PC-9 (cell line): ENCODE measurements around the gene MCTP1. TPM values are rescaled to one million over a fixed set of nuclear protein-coding genes. Genes with fewer than 3 reads are reported as not detected.

ENCODE experiments used
- BruUV-seq: library from RNA; stranded (reverse); fragments of 400-500 nt; replicated peaks from 2 replicates; lab custom pipeline; 2021; lab: Mats Ljungman, UMichigan
- CTCF ChIA-PET: fragments of 300-600 bp; sonication (Branson Sonifier 250); formaldehyde crosslinking; loops from one replicate; lab custom pipeline; 2022; ENCODE audit warnings: antibody characterized with exemption; lab: Charles Lee
- POLR2A ChIA-PET: fragments of 300-600 bp; sonication (Branson Sonifier 250); formaldehyde crosslinking; loops from one replicate; lab custom pipeline; 2022; ENCODE audit warnings: antibody characterized with exemption; ENCODE audit not compliant: unreplicated experiment; lab: Charles Lee
- DNase-seq, 2 experiments: peaks; one replicate each; pipeline versions ENCODE4 v3.0.0 to v3.0.0-alpha.2; 2015 to 2022; ENCODE audit warnings: mixed read lengths in 1 of 2
- H2AFZ ChIP-seq: fragments of 200-600 bp; sonication (generic); 2 replicates; pipeline ENCODE4 v1.8.1; 2017; ENCODE audit warnings: antibody characterized with exemption
- H3F3A ChIP-seq: fragments of 200-600 bp; sonication (generic); 2 replicates; pipeline ENCODE4 v1.8.1; 2017; ENCODE audit warnings: antibody characterized with exemption, mild to moderate bottlenecking, low read depth; ENCODE audit not compliant: insufficient read depth
- H3K27ac ChIP-seq: fragments of 200-600 bp; sonication (generic); 2 replicates; pipeline ENCODE4 v1.6.1; 2016; ENCODE audit warnings: mixed run types
- H3K27me3 ChIP-seq: fragments of 200-600 bp; sonication (generic); 2 replicates; pipeline ENCODE4 v1.6.1; 2016; ENCODE audit warnings: low read depth, mixed run types; ENCODE audit not compliant: insufficient read depth
- H3K36me3 ChIP-seq: fragments of 200-600 bp; sonication (generic); 2 replicates; pipeline ENCODE4 v1.6.1; 2016; ENCODE audit warnings: low read depth, mixed run types
- H3K4me1 ChIP-seq: fragments of 200-600 bp; sonication (generic); replicated peaks from 2 replicates; pipeline ENCODE4 v1.6.1; 2016; ENCODE audit warnings: mixed run types; ENCODE audit not compliant: insufficient read depth
- H3K4me2 ChIP-seq: fragments of 200-600 bp; sonication (generic); 2 replicates; pipeline ENCODE4 v1.6.1; 2017; ENCODE audit warnings: mixed run types
- H3K4me3 ChIP-seq: fragments of 200-600 bp; sonication (generic); 2 replicates; pipeline ENCODE4 v1.6.1; 2016; ENCODE audit warnings: mixed run types
- H3K79me2 ChIP-seq: fragments of 200-600 bp; sonication (generic); 2 replicates; pipeline ENCODE4 v1.6.1; 2017; ENCODE audit warnings: low read depth, mixed run types
- H3K9me2 ChIP-seq: fragments of 200-600 bp; sonication (generic); 2 replicates; pipeline ENCODE4 v1.8.1; 2017; ENCODE audit warnings: mild to moderate bottlenecking; ENCODE audit not compliant: insufficient read depth
- H3K9me3 ChIP-seq: fragments of 200-600 bp; sonication (generic); 2 replicates; pipeline ENCODE4 v1.8.1; 2016; ENCODE audit warnings: low read depth; ENCODE audit not compliant: insufficient read depth
- H4K20me1 ChIP-seq: fragments of 200-600 bp; sonication (generic); 2 replicates; pipeline ENCODE4 v1.8.1; 2017; ENCODE audit not compliant: insufficient read depth
- EZH2 ChIP-seq: fragments of 200-600 bp; sonication (generic); IDR thresholded peaks from 2 replicates; pipeline ENCODE4 v1.8.0; 2017; ENCODE audit warnings: antibody characterized with exemption, low read depth
- intact Hi-C: fragments of 100-400 bp; cut with micrococcal nuclease; formaldehyde crosslinking; loops from one replicate; pipeline ENCODE4 v1.10.0; 2022; ENCODE audit not compliant: unreplicated experiment
- total RNA-seq: library from RNA; stranded (reverse); gene quantifications from 2 replicates; pipeline ENCODE4 v1.2.3, GENCODE V29; 2021
- TF ChIP-seq, protein P1 (sequence below): fragments of 200-600 bp; sonication (generic); conservative IDR thresholded peaks from 2 replicates; pipeline ENCODE4 v1.6.1; 2017; ENCODE audit warnings: mixed run types, antibody characterized with exemption, mild to moderate bottlenecking, moderate library complexity

Gene MCTP1
- total RNA-seq, 1 experiment from 2014 or later, result 3.9 TPM

- Histone ChIP-seq H3K27me3 (no peaks in the 10 kb centered on the region), H3K36me3 (no peaks in the 10 kb centered on the region), H3K4me3 (no peak overlapping the region), H3K4me1 (no peaks in the 10 kb centered on the region), H4K20me1 (no peaks in the 10 kb centered on the region), H3K9me2 (no peaks in the 10 kb centered on the region; the same call in 1 of the 2 replicates), H3K79me2 (no peaks in the 10 kb centered on the region), H3K27ac (no peak overlapping the region), H3F3A (no peaks in the 10 kb centered on the region), H3K4me2 (no peak overlapping the region), H2AFZ (no peak overlapping the region), H3K9me3 (no peaks in the 10 kb centered on the region)
- intact Hi-C loops, result no loop called here
- POLR2A ChIA-PET, result no interaction called here
- CTCF ChIA-PET, result no interaction called here
- BruUV-seq, result no TSS peak
- TF ChIP-seq EZH2, result no peak
- TF ChIP-seq, protein P1, sequence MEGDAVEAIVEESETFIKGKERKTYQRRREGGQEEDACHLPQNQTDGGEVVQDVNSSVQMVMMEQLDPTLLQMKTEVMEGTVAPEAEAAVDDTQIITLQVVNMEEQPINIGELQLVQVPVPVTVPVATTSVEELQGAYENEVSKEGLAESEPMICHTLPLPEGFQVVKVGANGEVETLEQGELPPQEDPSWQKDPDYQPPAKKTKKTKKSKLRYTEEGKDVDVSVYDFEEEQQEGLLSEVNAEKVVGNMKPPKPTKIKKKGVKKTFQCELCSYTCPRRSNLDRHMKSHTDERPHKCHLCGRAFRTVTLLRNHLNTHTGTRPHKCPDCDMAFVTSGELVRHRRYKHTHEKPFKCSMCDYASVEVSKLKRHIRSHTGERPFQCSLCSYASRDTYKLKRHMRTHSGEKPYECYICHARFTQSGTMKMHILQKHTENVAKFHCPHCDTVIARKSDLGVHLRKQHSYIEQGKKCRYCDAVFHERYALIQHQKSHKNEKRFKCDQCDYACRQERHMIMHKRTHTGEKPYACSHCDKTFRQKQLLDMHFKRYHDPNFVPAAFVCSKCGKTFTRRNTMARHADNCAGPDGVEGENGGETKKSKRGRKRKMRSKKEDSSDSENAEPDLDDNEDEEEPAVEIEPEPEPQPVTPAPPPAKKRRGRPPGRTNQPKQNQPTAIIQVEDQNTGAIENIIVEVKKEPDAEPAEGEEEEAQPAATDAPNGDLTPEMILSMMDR, result no peak
- DNase-seq, result no peak
These were observed 236.3 kb downstream of the MCTP1 start for GRCh38 chr5:95048628-95049027.

DNA sequence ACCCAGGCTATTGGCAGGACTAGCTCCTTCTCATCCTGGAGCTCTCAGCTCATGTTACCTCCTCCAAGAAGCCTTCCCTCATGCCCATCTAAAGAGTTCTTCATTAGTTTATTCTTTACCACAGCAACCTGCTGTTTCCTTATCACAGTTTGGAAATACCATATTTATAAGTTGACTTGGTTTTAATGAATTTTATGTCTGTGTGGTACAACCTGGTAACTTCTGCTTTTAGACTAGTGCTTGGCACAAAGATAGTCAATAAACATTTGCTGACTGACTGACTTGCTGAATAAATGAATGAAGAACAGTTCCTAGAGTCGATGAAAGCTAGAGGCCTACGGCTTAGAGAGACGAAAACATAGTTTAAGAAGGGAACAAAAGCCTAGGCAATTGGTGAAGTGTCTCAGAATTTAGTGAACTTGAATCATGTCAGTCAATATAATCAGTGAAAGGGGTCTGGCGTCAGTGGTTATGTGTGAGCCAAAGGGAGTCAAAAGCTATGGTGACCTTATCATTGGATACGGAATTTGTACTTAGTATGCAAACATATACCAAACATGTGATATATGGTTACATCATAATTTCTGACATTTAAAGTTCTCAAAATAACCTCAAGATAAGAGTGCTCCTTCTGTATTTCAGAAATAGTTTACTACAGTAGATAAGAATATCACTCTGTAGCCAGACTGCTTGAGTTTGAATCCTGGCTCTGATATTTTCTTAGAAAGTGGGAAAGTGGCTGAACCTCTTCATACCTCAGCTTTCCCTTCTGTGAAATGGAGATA, 239.5 kb downstream of the MCTP1 start:
- CTCF ChIA-PET, result no interaction called here
- Histone ChIP-seq H3K27ac (no peak overlapping the region), H3K9me2 (no peaks in the 10 kb centered on the region; the same call in 1 of the 2 replicates), H4K20me1 (no peaks in the 10 kb centered on the region), H3K4me2 (no peak overlapping the region), H3K4me3 (no peak overlapping the region), H3K9me3 (no peaks in the 10 kb centered on the region), H3F3A (no peaks in the 10 kb centered on the region), H2AFZ (no peak overlapping the region), H3K36me3 (no peaks in the 10 kb centered on the region), H3K27me3 (no peaks in the 10 kb centered on the region), H3K4me1 (no peaks in the 10 kb centered on the region), H3K79me2 (no peaks in the 10 kb centered on the region)
- BruUV-seq, result no TSS peak
- intact Hi-C loops, result no loop called here
- no peak for DNase-seq
- no peak for TF ChIP-seq EZH2
- TF ChIP-seq, protein P1, result no peak
- POLR2A ChIA-PET, result no interaction called here

GRCh38 chr5:95044096-95044495, 240.8 kb downstream of the MCTP1 start:
- no peak overlapping the region for H3K4me2 ChIP-seq
- CTCF ChIA-PET, result no interaction called here
- H3K36me3 ChIP-seq, result no peaks in the 10 kb centered on the region
- H3K79me2 ChIP-seq, result no peaks in the 10 kb centered on the region
- no peaks in the 10 kb centered on the region; the same call in 1 of the 2 replicates for H3K9me2 ChIP-seq
- H3K27me3 ChIP-seq, result no peaks in the 10 kb centered on the region
- no TSS peak for BruUV-seq
- H3K9me3 ChIP-seq, result no peaks in the 10 kb centered on the region; the same call in 1 of the 2 replicates
- POLR2A ChIA-PET, result no interaction called here
- H3F3A ChIP-seq, result no peaks in the 10 kb centered on the region
- H3K27ac ChIP-seq, result no peak overlapping the region
- H3K4me1 ChIP-seq, result no peaks in the 10 kb centered on the region
- TF ChIP-seq, protein P1, result no peak
- no peak for TF ChIP-seq EZH2
- no peaks in the 10 kb centered on the region for H4K20me1 ChIP-seq
- DNase-seq, result no peak
- no peak overlapping the region for H2AFZ ChIP-seq
- no peak overlapping the region for H3K4me3 ChIP-seq
- intact Hi-C loops, result no loop called here
